Ishikawa (cell line): ENCODE results near the gene SDHD.
A peak's percentile ranks its signal among the peaks of the same experiment; 100 is the strongest.

ENCODE experiments used
- CEBPB ChIP-seq: IDR thresholded peaks from 2 replicates; pipeline ENCODE4 v1.6.1; 2012
- CREB1 ChIP-seq: IDR thresholded peaks from 2 replicates; pipeline ENCODE4 v1.6.1; 2012; ENCODE audit warnings: low read depth
- EGR1 ChIP-seq: IDR thresholded peaks from 2 replicates; pipeline ENCODE4 v1.6.1; 2012
- EP300 ChIP-seq: IDR thresholded peaks from 2 replicates; pipeline ENCODE4 v1.6.1; 2012; ENCODE audit warnings: borderline replicate concordance
- FOXM1 ChIP-seq: IDR thresholded peaks from 2 replicates; pipeline ENCODE4 v1.6.1; 2012; ENCODE audit warnings: low read depth, borderline replicate concordance
- MAX ChIP-seq: IDR thresholded peaks from 2 replicates; pipeline ENCODE4 v1.6.1; 2012
- NFIC ChIP-seq: IDR thresholded peaks from 2 replicates; pipeline ENCODE4 v1.6.1; 2012
- RAD21 ChIP-seq: IDR thresholded peaks from 2 replicates; pipeline ENCODE4 v1.6.1; 2012; ENCODE audit warnings: low read depth
- REST ChIP-seq: IDR thresholded peaks from 2 replicates; pipeline ENCODE4 v1.6.1; 2012; ENCODE audit warnings: low read depth, mild to moderate bottlenecking
- TAF1 ChIP-seq: IDR thresholded peaks from 2 replicates; pipeline ENCODE4 v1.6.1; 2012; ENCODE audit warnings: low read depth, mild to moderate bottlenecking
- TCF12 ChIP-seq: IDR thresholded peaks from 2 replicates; pipeline ENCODE4 v1.6.1; 2012; ENCODE audit warnings: low read depth
- TEAD4 ChIP-seq: IDR thresholded peaks from 2 replicates; pipeline ENCODE4 v1.6.1; 2012
- USF1 ChIP-seq: IDR thresholded peaks from 2 replicates; pipeline ENCODE4 v1.6.1; 2012
- YY1 ChIP-seq: IDR thresholded peaks from 2 replicates; pipeline ENCODE4 v1.6.1; 2012; ENCODE audit warnings: low read depth
- ZBTB7A ChIP-seq: IDR thresholded peaks from 2 replicates; pipeline ENCODE4 v1.6.1; 2012; ENCODE audit warnings: low read depth

Gene SDHD

GRCh38 chr11:112086422-112087191 lies at the start of gene SDHD, which contains the start of gene TIMM8B:
SDHD (plus strand) TSS chr11:112086873; CDS start chr11:112086908, 35 bp downstream.
TIMM8B (minus strand) TSS chr11:112086756; CDS start chr11:112086723, 33 bp downstream.
- no peak; the same call in 1 of the 2 replicates for TF ChIP-seq TEAD4
- no peak for TF ChIP-seq ZBTB7A
- peak; percentile 60 for TF ChIP-seq CREB1
- TF ChIP-seq TAF1: peak; percentile 97
- TF ChIP-seq MAX: peak; percentile 55
- no peak for TF ChIP-seq RAD21
- peak; percentile 79; the same call in 1 of the 2 replicates for TF ChIP-seq EGR1
- peak; percentile 17; the same call in 1 of the 2 replicates for TF ChIP-seq USF1
- no peak; the same call in 1 of the 2 replicates for TF ChIP-seq CEBPB
- peak; percentile 41; the same call in 1 of the 2 replicates for TF ChIP-seq FOXM1
- TF ChIP-seq EP300: no peak
- TF ChIP-seq REST: no peak
- TF ChIP-seq NFIC: no peak
- peak; percentile 96 for TF ChIP-seq YY1
- TF ChIP-seq TCF12: peak; percentile 76

GRCh38 chr11:112037527-112037926 lies 49.1 kb upstream of the SDHD start:
- TF ChIP-seq FOXM1: no peak
- TF ChIP-seq YY1: no peak
- no peak for TF ChIP-seq TCF12
- no peak for TF ChIP-seq MAX
- no peak for TF ChIP-seq TEAD4
- no peak for TF ChIP-seq CEBPB

DNA sequence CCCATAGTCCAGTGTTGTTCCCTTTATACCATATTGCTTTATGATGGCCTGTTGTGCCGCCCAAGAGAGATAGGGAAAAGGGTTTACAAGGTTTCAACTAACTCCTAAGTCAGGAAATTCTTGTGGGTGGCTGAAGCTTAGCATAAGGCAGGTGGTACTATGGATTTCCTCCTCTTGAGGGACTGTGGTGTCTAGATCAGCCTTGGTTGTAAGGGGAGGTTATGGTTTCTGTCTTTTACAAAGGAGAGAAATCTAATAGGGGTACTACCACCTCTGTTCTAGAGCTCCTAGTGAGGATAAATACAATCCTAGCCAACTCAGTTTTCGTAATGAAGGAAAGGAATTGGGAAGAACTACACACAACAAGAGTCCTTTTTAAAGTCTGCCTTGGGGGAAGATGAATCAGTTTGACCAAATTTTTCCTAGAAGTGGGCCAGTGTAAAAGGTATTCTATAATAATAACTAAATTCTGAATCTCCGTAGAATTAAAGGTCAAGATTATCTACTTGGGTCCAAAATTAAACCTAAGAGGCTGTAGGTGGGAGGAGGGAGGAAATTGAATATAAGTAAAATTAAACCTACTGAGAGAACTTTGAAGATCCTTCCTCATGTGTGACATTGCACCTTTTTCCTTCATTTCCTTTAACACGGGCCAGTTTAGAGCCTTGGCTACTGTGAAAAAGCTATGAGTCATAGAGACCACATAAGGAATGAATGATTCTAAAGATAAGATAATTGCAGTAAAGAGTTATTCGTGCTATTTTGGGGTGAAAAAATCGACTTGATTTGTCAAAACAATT lies 44.3 kb upstream of the SDHD start:
- TF ChIP-seq TAF1: no peak
- no peak for TF ChIP-seq REST
- TF ChIP-seq YY1: no peak
- TF ChIP-seq NFIC: no peak
- no peak for TF ChIP-seq TEAD4
- no peak for TF ChIP-seq TCF12
- TF ChIP-seq FOXM1: no peak
- no peak for TF ChIP-seq EP300
- TF ChIP-seq RAD21: no peak
- no peak for TF ChIP-seq CREB1
- TF ChIP-seq EGR1: no peak
- TF ChIP-seq USF1: no peak
- TF ChIP-seq CEBPB: no peak
- no peak for TF ChIP-seq ZBTB7A
- no peak for TF ChIP-seq MAX

- no peak for TF ChIP-seq CEBPB
- TF ChIP-seq NFIC: no peak
- TF ChIP-seq REST: no peak
- no peak for TF ChIP-seq USF1
- TF ChIP-seq ZBTB7A: no peak
- TF ChIP-seq MAX: no peak
- TF ChIP-seq CREB1: no peak
- no peak for TF ChIP-seq RAD21
- no peak for TF ChIP-seq EGR1
- TF ChIP-seq TCF12: no peak
Observed at GRCh38 chr11:112042961-112043304, 43.7 kb upstream of the SDHD start.
